LHCN-M2 (cell line): ENCODE results near the gene PIERCE2. TPM values are rescaled to one million over a fixed set of nuclear protein-coding genes. Genes with fewer than 3 reads are reported as not detected.
"Not testable (repeated sequence)": the region's sequence is repeated elsewhere in the genome, so short reads cannot be mapped to it uniquely, and the experiment has no call there.

Experiments used
- DNase-seq: peaks from one replicate; pipeline ENCODE4 v3.0.0-alpha.2; 2012; ENCODE audit warnings: low read depth
- polyA plus RNA-seq: library from polyadenylated mRNA; unstranded; fragments of >200 nt; gene quantifications from one replicate; pipeline ENCODE4 v1.2.1, GENCODE V29; 2012; ENCODE audit warnings: missing spikeins
- total RNA-seq: library from RNA; depleted of rRNA; stranded (reverse); fragments of >200 nt; gene quantifications from 2 replicates; pipeline ENCODE4 v1.2.3, GENCODE V29; 2014; rRNA removed

Gene PIERCE2, protein sequence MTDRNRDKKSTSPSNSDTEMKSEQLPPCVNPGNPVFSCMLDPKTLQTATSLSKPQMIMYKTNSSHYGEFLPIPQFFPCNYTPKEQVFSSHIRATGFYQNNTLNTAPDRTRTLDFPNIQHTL
- 3.4 and 4.6 TPM in 2 replicates for total RNA-seq
- 3.5 TPM for polyA plus RNA-seq

- peak; percentile 98 for DNase-seq
Observed at GRCh38 chr15:55408012-55408928, at the start of gene PIERCE2, which contains the start of gene CCPG1. Gene PIERCE2, plus strand, starts transcription at chr15:55408495. Its CDS starts 274 bp downstream, at chr15:55408769. Gene CCPG1, minus strand, starts transcription at chr15:55408359. Its CDS starts 18,935 bp downstream, at chr15:55389424.

GRCh38 chr15:55360256-55360655 is 48.0 kb upstream of the PIERCE2 start:
- DNase-seq: no peak

GRCh38 chr15:55361048-55361447 is 47.2 kb upstream of the PIERCE2 start:
- no peak for DNase-seq

DNA sequence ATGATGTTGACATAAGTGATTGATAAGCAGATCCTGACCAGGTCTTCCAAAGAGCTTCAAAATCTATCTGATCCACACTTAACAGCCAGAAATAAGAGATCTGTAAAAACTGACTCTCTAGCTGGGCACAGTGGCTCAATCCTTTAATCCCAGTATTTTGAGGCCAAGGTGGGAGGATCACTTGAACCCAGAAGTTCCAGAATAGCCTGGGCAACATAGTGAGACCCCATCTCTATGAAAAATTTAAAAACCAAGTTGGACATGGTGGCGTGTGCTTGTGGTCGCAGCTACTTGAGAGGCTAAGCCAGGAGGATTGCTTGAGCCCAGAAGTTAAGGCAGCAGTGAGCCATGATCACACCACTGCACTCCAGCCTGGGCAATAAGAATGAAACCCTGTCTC is 45.7 kb upstream of the PIERCE2 start:
- no peak for DNase-seq

DNA sequence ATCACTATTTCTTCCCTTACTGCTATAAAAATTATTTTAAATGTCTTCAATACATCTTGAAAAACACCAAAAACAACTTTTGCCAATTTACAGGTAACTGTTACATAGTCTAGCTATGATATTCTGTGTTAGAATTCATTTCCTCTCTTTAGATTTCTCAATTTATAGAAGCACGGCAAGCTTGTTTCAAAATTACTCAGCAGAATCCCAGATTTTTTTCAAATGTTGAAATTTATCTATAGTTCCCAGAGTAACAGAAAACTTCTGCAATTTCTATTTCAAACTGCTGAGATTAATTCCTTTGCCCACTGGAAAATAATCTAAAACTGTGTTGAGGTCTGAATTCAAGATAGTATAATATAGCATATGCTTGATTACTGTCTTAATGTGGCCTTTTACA is 41.3 kb upstream of the PIERCE2 start:
- DNase-seq: no peak

DNA sequence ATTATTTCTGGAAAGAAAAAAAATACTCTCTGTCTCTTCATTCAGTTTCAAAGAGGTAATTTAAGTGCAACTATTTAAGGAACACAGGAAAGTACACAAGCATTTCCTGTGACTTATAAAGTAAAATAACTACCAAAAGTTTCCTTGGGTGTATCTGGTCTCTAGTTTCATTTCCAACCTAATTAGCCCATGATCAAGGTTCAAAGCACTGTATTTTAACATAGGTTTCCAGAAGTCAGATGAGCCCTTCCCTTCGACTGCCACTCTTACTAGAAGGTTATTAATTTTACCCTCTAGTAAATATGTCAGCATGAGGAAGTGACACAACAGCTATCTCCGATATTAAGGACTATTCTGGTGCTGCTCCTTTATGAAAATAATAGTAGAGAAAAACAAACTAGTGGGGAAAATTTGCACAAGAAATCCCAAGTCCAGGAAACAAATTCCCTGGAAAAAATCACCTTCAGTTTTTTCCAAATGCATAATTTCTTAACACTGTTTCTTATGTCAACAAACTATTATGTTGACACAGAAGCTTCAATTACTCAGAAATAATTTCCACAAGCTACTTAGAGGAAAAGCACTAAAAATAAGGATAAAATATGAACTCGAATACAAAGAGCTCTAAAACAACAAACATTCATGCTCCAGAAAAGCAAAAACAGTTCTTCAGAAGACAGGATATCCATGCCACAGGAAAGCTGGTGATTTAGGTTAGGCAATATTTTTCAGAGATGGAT is 35.4 kb upstream of the PIERCE2 start:
- DNase-seq: no peak

DNA sequence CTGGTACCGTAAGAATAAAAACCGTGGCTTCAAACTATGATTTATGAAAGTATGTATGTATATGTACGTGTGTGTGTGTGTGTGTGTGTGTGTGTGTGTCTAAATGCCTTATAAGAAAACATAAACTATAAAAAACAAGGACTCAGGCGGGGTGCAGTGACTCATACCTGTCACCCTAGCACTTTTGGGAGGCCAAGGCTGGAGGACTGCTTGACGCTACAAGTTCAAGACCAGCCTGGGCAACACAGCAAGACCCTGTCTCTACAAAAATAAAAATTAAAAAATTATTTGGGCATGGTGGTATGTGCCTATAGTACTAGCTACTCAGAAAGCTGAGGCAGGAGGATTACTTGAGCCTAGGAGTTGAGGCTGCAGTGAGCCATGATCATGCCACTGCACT is 29.2 kb upstream of the PIERCE2 start:
- no peak for DNase-seq

DNA sequence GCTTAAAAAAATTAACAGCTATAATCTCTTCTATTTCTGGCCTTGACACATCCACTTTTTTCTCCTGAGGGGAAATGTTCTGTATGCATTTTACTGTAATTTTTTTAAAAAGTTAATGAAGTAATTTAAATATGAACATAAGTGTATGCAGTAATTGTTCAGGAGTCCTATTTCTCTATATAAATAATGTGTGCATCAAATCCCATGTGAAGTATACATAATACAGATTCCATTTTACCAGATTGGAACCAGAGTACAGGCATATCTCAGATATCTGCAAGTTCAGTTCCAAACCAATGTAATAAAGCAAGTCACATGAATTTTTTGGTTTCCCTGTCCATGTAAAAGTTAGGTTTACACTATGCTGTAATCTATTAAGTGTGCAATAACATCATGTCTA is 26.7 kb upstream of the PIERCE2 start:
- no peak for DNase-seq

GRCh38 chr15:55383687-55384086 is 24.6 kb upstream of the PIERCE2 start:
- no peak for DNase-seq

DNA sequence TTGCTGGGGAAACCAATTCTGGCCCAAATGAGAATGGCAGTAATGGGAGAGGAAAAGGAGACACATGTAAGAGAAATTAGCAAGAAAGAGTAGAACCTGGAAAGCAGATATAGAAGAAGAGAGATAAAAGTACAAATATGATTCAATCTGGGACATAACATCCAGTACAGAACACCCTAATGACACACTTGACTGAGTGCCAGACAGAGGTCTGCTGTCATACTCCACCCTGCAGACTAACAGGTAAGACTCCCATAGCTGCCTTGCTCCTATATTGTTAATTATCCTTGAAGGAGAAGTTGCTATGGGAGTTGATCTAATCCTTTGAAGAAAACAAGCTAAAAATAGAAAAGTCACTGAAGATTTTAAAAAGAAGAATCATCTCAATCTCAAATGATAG is 21.3 kb upstream of the PIERCE2 start:
- DNase-seq: no peak

DNA sequence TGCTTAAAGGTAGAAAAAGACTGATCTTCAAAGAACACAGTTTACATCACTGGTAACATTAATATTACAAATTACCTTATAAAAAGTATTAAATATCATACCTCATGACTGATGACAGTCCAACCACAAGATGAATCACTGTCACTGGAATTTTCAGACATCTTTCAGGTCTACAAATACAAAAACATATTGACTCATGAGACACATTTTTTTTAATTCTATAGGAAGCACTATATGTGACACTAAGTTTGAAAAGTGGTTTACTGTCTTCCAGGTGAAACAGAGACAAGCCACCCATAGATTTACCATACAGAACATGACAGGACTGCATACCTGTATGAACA is 19.1 kb upstream of the PIERCE2 start:
- DNase-seq: peak; percentile 64

GRCh38 chr15:55394694-55395093 is 13.6 kb upstream of the PIERCE2 start:
- DNase-seq: peak; percentile 85

DNA sequence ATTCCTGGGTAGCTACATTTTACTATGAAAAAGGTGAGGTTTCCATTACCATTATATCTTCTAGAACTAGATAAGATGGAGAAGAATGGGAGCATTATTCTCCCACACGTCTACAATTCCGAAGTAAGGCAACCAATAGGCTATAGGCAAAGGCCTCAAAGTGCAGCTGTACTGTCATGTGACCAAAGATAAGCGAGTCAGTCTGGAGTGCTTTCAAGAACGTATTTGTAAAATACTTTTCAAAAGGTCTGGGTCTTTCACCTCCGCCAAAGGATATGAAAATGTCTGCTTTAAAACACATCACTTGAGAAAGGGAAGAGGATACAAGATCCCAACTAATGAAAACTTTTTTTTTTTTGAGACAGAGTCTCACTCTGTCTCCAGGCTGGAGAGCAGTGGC is 10.1 kb upstream of the PIERCE2 start:
- no peak for DNase-seq

GRCh38 chr15:55400050-55400449 is 8.2 kb upstream of the PIERCE2 start:
- not testable (repeated sequence) for DNase-seq

- no peak for DNase-seq
Observed at GRCh38 chr15:55401786-55402246, 6.5 kb upstream of the PIERCE2 start.

DNA sequence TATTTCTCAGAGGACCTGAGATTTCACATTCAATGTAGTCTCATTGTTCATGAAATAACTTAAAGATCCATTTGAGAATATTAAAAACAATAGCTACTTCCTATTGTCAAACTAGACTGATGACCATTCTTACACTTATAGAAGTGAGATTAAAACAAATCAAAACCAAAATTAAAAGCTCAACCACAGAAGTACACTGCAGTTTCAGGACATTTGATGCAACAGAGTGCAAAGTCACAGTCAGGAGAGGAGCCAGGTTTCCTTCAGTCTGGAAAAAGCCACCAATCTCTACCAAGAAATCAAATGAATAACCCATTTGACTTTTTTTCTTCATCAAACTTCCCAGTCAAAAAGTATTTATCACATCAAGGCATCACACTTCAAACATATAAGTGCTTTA is 5.6 kb upstream of the PIERCE2 start:
- DNase-seq: no peak

GRCh38 chr15:55403531-55403930 is 4.8 kb upstream of the PIERCE2 start:
- no peak for DNase-seq

- peak; percentile 47 for DNase-seq
Observed at GRCh38 chr15:55407498-55408011, 740 bp upstream of the PIERCE2 start.

DNA sequence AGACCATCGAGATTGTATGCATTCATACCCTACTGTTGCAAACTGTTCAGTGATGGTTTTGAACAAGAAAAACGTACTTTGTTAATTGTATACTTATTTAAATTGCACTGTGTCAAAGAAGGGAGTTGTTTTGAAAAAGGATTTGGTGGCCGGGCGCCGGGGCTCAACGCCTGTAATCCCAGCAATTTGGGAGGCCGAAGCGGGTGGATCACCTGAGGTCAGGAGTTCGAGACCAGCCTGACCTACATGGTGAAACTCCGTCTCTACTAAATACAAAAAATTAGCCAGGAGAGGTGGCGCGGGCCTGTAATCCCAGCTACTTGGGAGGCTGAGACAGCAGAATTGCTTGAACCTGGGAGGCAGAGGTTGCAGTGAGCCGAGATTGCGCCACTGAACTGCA is 681 bp downstream of the PIERCE2 start:
- not testable (repeated sequence) for DNase-seq

- DNase-seq: not testable (repeated sequence)
Observed at GRCh38 chr15:55417678-55418077, 9.4 kb downstream of the PIERCE2 start.

DNA sequence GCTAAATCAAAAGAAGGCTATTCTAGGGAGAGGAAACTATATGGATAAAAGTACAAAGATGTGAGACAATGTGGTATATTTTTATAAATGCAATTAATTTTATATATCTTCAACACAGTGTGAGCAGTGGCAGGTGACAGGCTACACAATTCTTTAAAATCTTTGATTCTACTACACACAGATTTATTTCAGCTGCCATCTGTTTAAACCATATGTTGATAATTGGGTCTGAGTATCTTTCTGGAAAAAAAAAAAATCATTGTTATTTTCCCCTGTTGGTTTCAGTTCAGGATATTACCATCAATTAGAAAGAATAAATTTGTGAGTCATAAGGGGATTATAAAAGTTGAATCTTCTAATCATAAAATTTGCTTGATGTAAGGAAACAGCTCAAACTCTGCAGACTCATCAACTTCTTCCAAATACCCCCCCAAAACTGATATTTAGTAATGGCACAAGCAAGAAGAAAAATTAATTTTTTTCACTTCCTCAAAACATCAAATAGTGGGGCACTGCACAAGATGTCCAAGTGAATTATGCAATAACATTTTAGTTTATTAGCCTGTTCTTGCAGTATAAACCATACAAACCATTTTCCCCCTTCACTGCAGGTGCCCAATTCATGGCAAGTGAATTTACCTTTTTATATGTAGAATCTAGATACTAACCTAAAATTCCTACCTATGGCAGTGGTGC is 12.0 kb downstream of the PIERCE2 start:
- DNase-seq: no peak
